ENCODE data around the gene PHYHD1. TPM values are rescaled to one million over a fixed set of nuclear protein-coding genes. Genes with fewer than 3 reads are reported as not detected.

The PHYHD1 gene
- polyA plus RNA-seq, 4 donors = 58.8 to 61.6 (median 59.6) TPM

- no peak for DNase-seq (ENCODE audit: low read depth in 4 of 4, low spot score in 3 of 4)
Observed at GRCh38 chr9:128899566-128900322, 21.0 kb upstream of the PHYHD1 start.

- no peak for DNase-seq (ENCODE audit: low read depth in 4 of 4, low spot score in 3 of 4)
Observed at GRCh38 chr9:128901379-128901778, 19.4 kb upstream of the PHYHD1 start.

- DNase-seq (ENCODE audit: low read depth in 4 of 4, low spot score in 3 of 4) = no peak
Observed at GRCh38 chr9:128901822-128902221, 19.0 kb upstream of the PHYHD1 start.

GRCh38 chr9:128902351-128903078, 18.3 kb upstream of the PHYHD1 start:
- no peak for DNase-seq (ENCODE audit: low read depth in 4 of 4, low spot score in 3 of 4)

GRCh38 chr9:128903079-128903461, 17.7 kb upstream of the PHYHD1 start:
- no peak for DNase-seq (ENCODE audit: low read depth in 4 of 4, low spot score in 3 of 4)

- no peak for DNase-seq (ENCODE audit: low read depth in 4 of 4, low spot score in 3 of 4)
Observed at GRCh38 chr9:128903871-128904620, 16.7 kb upstream of the PHYHD1 start.

- no peak for DNase-seq (ENCODE audit: low read depth in 4 of 4, low spot score in 3 of 4)
Observed at GRCh38 chr9:128905964-128906363, 14.8 kb upstream of the PHYHD1 start.

- no peak for DNase-seq (ENCODE audit: low read depth in 4 of 4, low spot score in 3 of 4)
Observed at GRCh38 chr9:128906741-128907140, 14.0 kb upstream of the PHYHD1 start.

GRCh38 chr9:128908372-128908771, 12.4 kb upstream of the PHYHD1 start:
- no peak for DNase-seq (ENCODE audit: low read depth in 4 of 4, low spot score in 3 of 4)

- no peak for DNase-seq (ENCODE audit: low read depth in 4 of 4, low spot score in 3 of 4)
Observed at GRCh38 chr9:128909859-128910258, 10.9 kb upstream of the PHYHD1 start.

- DNase-seq (ENCODE audit: low read depth in 4 of 4, low spot score in 3 of 4) = no peak
Observed at GRCh38 chr9:128910906-128911305, 9.9 kb upstream of the PHYHD1 start.

- no peak for DNase-seq (ENCODE audit: low read depth in 4 of 4, low spot score in 3 of 4)
Observed at GRCh38 chr9:128911529-128912035, 9.2 kb upstream of the PHYHD1 start.

- no peak for DNase-seq (ENCODE audit: low read depth in 4 of 4, low spot score in 3 of 4)
Observed at GRCh38 chr9:128912270-128912853, 8.4 kb upstream of the PHYHD1 start.

- DNase-seq (ENCODE audit: low read depth in 4 of 4, low spot score in 3 of 4) = no peak
Observed at GRCh38 chr9:128913048-128913900, 7.5 kb upstream of the PHYHD1 start.

GRCh38 chr9:128913995-128914772, 6.6 kb upstream of the PHYHD1 start:
- DNase-seq (ENCODE audit: low read depth in 4 of 4, low spot score in 3 of 4) = no peak

GRCh38 chr9:128916204-128916603, 4.6 kb upstream of the PHYHD1 start:
- DNase-seq (ENCODE audit: low read depth in 4 of 4, low spot score in 3 of 4) = no peak

GRCh38 chr9:128916745-128917144, 4.0 kb upstream of the PHYHD1 start:
- no peak for DNase-seq (ENCODE audit: low read depth in 4 of 4, low spot score in 3 of 4)

GRCh38 chr9:128917151-128917849, 3.5 kb upstream of the PHYHD1 start:
- DNase-seq (ENCODE audit: low read depth in 4 of 4, low spot score in 3 of 4) = no peak

- DNase-seq (ENCODE audit: low read depth in 4 of 4, low spot score in 3 of 4) = no peak
Observed at GRCh38 chr9:128918921-128919320, 1.9 kb upstream of the PHYHD1 start.

Measured in right renal pelvis (tissue), 4 donors.